ENCODE measurements around the gene ALDH3A1.

DNA sequence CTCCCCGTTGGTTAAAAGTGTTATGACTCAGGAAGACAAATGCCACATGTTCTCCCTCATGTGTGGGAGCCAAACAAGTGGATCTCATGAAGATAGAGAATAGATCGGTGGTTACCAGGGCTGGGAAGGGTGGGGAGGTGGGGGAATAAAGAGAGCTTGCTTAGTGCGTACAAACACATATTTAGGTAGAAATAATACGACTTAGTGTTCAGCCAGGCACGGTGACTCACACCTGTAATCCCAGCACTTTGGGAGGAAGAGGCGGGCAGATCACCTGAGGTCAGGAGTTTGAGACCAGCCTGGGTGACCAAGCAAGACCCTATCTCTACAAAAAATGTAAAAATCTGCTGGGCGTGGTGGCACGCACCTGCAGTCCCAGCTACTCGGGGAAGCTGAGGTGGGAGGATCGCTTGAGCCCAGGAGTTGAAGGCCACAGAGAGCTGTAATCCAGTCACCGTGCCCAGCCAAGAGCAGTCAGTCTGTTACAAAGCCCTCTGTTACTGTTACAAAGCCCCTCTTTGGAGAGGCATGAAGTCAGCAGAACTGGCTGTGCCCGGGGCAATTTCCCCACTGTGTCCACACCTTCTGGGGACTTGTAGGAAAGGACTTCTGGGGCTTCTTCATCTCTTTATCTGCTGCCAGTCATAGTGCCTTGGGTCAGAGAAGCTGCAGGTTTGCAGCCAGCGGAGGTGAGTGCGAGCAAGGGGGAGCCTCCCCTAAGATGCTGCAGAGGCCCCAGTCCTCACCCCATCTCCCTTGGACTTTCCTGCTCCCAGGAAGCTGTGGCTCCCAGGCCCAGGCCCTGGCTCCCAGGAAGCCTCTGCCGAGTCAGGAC is 4.3 kb upstream of the ALDH3A1 start:
- TF ChIP-seq, protein P1, sequence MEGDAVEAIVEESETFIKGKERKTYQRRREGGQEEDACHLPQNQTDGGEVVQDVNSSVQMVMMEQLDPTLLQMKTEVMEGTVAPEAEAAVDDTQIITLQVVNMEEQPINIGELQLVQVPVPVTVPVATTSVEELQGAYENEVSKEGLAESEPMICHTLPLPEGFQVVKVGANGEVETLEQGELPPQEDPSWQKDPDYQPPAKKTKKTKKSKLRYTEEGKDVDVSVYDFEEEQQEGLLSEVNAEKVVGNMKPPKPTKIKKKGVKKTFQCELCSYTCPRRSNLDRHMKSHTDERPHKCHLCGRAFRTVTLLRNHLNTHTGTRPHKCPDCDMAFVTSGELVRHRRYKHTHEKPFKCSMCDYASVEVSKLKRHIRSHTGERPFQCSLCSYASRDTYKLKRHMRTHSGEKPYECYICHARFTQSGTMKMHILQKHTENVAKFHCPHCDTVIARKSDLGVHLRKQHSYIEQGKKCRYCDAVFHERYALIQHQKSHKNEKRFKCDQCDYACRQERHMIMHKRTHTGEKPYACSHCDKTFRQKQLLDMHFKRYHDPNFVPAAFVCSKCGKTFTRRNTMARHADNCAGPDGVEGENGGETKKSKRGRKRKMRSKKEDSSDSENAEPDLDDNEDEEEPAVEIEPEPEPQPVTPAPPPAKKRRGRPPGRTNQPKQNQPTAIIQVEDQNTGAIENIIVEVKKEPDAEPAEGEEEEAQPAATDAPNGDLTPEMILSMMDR (IDR thresholded peaks at IDR 0.05 in 8 of 11, conservative IDR thresholded peaks at IDR 0.05 in 3 of 11): no peak
- no peak for TF ChIP-seq POLR2AphosphoS5 (IDR thresholded peaks at IDR 0.05)

All from spleen (tissue), 7 donors.